22Rv1 (cell line): ENCODE data around the gene FAXC.

Experiments used
- CTCF ChIP-seq: fragments of 450-650 bp; IDR thresholded peaks from 2 replicates; pipeline ENCODE4 v1.5.1; 2017; ENCODE audit warnings: mild to moderate bottlenecking
- ZFX ChIP-seq: fragments of 450-650 bp; IDR thresholded peaks from 2 replicates; pipeline ENCODE4 v1.6.1; 2017; ENCODE audit warnings: antibody characterized with exemption, borderline replicate concordance

- TF ChIP-seq CTCF: no peak
- TF ChIP-seq ZFX: no peak
These were observed 39.9 kb downstream of the FAXC start for GRCh38 chr6:99309557-99309956.
